H9 (cell line): Measurements from ENCODE around the gene ECE1. TPM values are rescaled to one million over a fixed set of nuclear protein-coding genes. Genes with fewer than 3 reads are reported as not detected.
A peak's percentile ranks its signal among the peaks of the same experiment; 100 is the strongest.

Experiments used
- DNase-seq: peaks from one replicate; pipeline ENCODE4 v3.0.0-alpha.2; 2017
- H2AFZ ChIP-seq: one replicate; pipeline ENCODE4 v1.6.1; 2013; ENCODE audit warnings: mild to moderate bottlenecking, low read length, control low read depth, moderate library complexity
- H2AK5ac ChIP-seq: 2 replicates; pipeline ENCODE4 v1.6.1; 2013; ENCODE audit warnings: low read length, control low read depth, mixed read lengths; ENCODE audit not compliant: insufficient read length
- H2BK120ac ChIP-seq: one replicate; pipeline ENCODE4 v1.6.1; 2013; ENCODE audit warnings: low read depth, mild to moderate bottlenecking, low read length, control low read depth, inconsistent platforms; ENCODE audit not compliant: poor library complexity, severe bottlenecking
- H2BK12ac ChIP-seq: 2 replicates; pipeline ENCODE4 v1.6.1; 2013; ENCODE audit warnings: low read length, control low read depth, mixed read lengths, low read depth; ENCODE audit not compliant: insufficient read length
- H2BK15ac ChIP-seq: 2 replicates; pipeline ENCODE4 v1.6.1; 2013; ENCODE audit warnings: low read depth, low read length, control low read depth
- H2BK20ac ChIP-seq: one replicate; pipeline ENCODE4 v1.6.1; 2013; ENCODE audit warnings: low read depth, mild to moderate bottlenecking, low read length, control low read depth, inconsistent platforms; ENCODE audit not compliant: poor library complexity, severe bottlenecking
- H2BK5ac ChIP-seq: 2 replicates; pipeline ENCODE4 v1.6.1; 2013; ENCODE audit warnings: low read length, control low read depth, mixed read lengths; ENCODE audit not compliant: insufficient read length
- H3K14ac ChIP-seq: 2 replicates; pipeline ENCODE4 v1.6.1; 2013; ENCODE audit warnings: low read length, control low read depth; ENCODE audit not compliant: insufficient read depth
- H3K18ac ChIP-seq: 2 replicates; pipeline ENCODE4 v1.6.1; 2013; ENCODE audit warnings: low read depth, mild to moderate bottlenecking, mixed read lengths, low read length, control low read depth; ENCODE audit not compliant: insufficient read length
- H3K23ac ChIP-seq: 2 replicates; pipeline ENCODE4 v1.6.1; 2013; ENCODE audit warnings: low read length, control low read depth, mixed read lengths, low read depth; ENCODE audit not compliant: insufficient read length
- H3K23me2 ChIP-seq: 2 replicates; pipeline ENCODE4 v1.6.1; 2013; ENCODE audit warnings: low read depth, mild to moderate bottlenecking, mixed read lengths, low read length, control low read depth; ENCODE audit not compliant: insufficient read length, poor library complexity, severe bottlenecking
- H3K27ac ChIP-seq: 2 replicates; pipeline ENCODE4 v1.5.1; 2013; ENCODE audit warnings: low read length, control low read depth, mixed read lengths, low read depth; ENCODE audit not compliant: insufficient read length
- H3K27me3 ChIP-seq: 2 replicates; pipeline ENCODE4 v1.6.1; 2013; ENCODE audit warnings: low read length, control low read depth, inconsistent platforms; ENCODE audit not compliant: insufficient read depth
- H3K4ac ChIP-seq: 2 replicates; pipeline ENCODE4 v1.6.1; 2013; ENCODE audit warnings: low read depth, mild to moderate bottlenecking, control low read depth, inconsistent platforms, low read length, moderate library complexity
- H3K4me1 ChIP-seq: 2 replicates; pipeline ENCODE4 v1.6.1; 2013; ENCODE audit warnings: low read length, control low read depth, inconsistent platforms; ENCODE audit not compliant: insufficient read depth
- H3K4me2 ChIP-seq: 2 replicates; pipeline ENCODE4 v1.6.1; 2013; ENCODE audit warnings: low read length, control low read depth, mixed read lengths; ENCODE audit not compliant: insufficient read length, insufficient read depth
- H3K56ac ChIP-seq: 2 replicates; pipeline ENCODE4 v1.6.1; 2013; ENCODE audit warnings: low read depth, mild to moderate bottlenecking, mixed read lengths, low read length, control low read depth; ENCODE audit not compliant: insufficient read length
- H3K79me1 ChIP-seq: 2 replicates; pipeline ENCODE4 v1.6.1; 2013; ENCODE audit warnings: low read depth, mild to moderate bottlenecking, moderate library complexity, low read length, control low read depth, inconsistent platforms; ENCODE audit not compliant: insufficient read depth, poor library complexity, severe bottlenecking
- H3K79me2 ChIP-seq: 2 replicates; pipeline ENCODE4 v1.6.1; 2013; ENCODE audit warnings: low read length, control low read depth, inconsistent platforms; ENCODE audit not compliant: insufficient read depth
- H3K9ac ChIP-seq: 2 replicates; pipeline ENCODE4 v1.6.1; 2013; ENCODE audit warnings: low read length, control low read depth, mixed read lengths; ENCODE audit not compliant: insufficient read length; ENCODE audit errors: extremely low read depth
- H3K9me3 ChIP-seq: one replicate; pipeline ENCODE4 v1.6.1; 2013; ENCODE audit warnings: low read depth, low read length, inconsistent platforms; ENCODE audit not compliant: control insufficient read depth
- H3T11ph ChIP-seq: one replicate; pipeline ENCODE4 v1.6.1; 2013; ENCODE audit warnings: mild to moderate bottlenecking, low read length, control low read depth, inconsistent platforms
- H4K20me1 ChIP-seq: one replicate; pipeline ENCODE4 v1.6.1; 2013; ENCODE audit not compliant: control insufficient read depth, insufficient read length, insufficient read depth
- H4K5ac ChIP-seq: 2 replicates; pipeline ENCODE4 v1.6.1; 2013; ENCODE audit warnings: low read depth, mild to moderate bottlenecking, mixed read lengths, low read length, control low read depth; ENCODE audit not compliant: insufficient read length
- H4K8ac ChIP-seq: replicated peaks from 2 replicates; pipeline ENCODE4 v1.6.1; 2013; ENCODE audit warnings: low read length, control low read depth, mixed read lengths, low read depth; ENCODE audit not compliant: insufficient read length
- H4K91ac ChIP-seq: 2 replicates; pipeline ENCODE4 v1.6.1; 2013; ENCODE audit warnings: low read depth, mild to moderate bottlenecking, moderate library complexity, mixed read lengths, low read length, control low read depth; ENCODE audit not compliant: insufficient read length
- H3K27ac Mint-ChIP-seq, 3 experiments: 2 replicates in 2 of 3; 3 replicates in 1 of 3; pipeline ENCODE4 v1.8.0; 2020 to 2021; ENCODE audit warnings: mixed read lengths in 3 of 3, mild to moderate bottlenecking in 1 of 3, moderate library complexity in 1 of 3
- H3K27me3 Mint-ChIP-seq: 2 replicates; pipeline ENCODE4 v1.8.0; 2021; ENCODE audit warnings: low read depth, mild to moderate bottlenecking, moderate library complexity, mixed read lengths
- H3K36me3 Mint-ChIP-seq, 3 experiments: 2 replicates in 2 of 3; 3 replicates in 1 of 3; pipeline ENCODE4 v1.8.0; 2020 to 2021; ENCODE audit warnings: low read depth in 3 of 3, mixed read lengths in 3 of 3; ENCODE audit not compliant: insufficient read depth in 1 of 3
- H3K4me1 Mint-ChIP-seq, 2 experiments: 2 replicates each; pipeline ENCODE4 v1.8.0; 2020; ENCODE audit warnings: mixed read lengths in 2 of 2
- H3K4me3 Mint-ChIP-seq, 2 experiments: 2 replicates in 1 of 2; 3 replicates in 1 of 2; pipeline ENCODE4 v1.8.0; 2020 to 2021; ENCODE audit warnings: mild to moderate bottlenecking in 2 of 2, mixed read lengths in 2 of 2, moderate library complexity in 1 of 2
- H3K9me3 Mint-ChIP-seq, 2 experiments: 2 replicates in 1 of 2; 3 replicates in 1 of 2; pipeline ENCODE4 v1.8.0; 2020; ENCODE audit warnings: mild to moderate bottlenecking in 2 of 2, mixed read lengths in 2 of 2, moderate library complexity in 1 of 2
- WGBS: extraction: QIAGEN DNeasy Blood & Tissue Kit; methylation state at CpG from one replicate; pipeline ENCODE4 v1.1.7; 2013; ENCODE audit warnings: missing lambda C conversion rate, low lambda C conversion rate, mixed read lengths; ENCODE audit not compliant: insufficient read length; ENCODE audit errors: extremely low coverage; 5-methylcytosine and 5-hydroxymethylcytosine counted together
- total RNA-seq: library from RNA; stranded (reverse); gene quantifications from 2 replicates; pipeline ENCODE4 v1.2.1, GENCODE V29; 2021
- TF ChIP-seq, protein P1 (sequence below): fragments of 200-600 bp; sonication (generic); conservative IDR thresholded peaks from 3 replicates; pipeline ENCODE4 v1.8.0; 2021; ENCODE audit warnings: antibody characterized with exemption, mild to moderate bottlenecking

ECE1 gene
- total RNA-seq, 1 experiment from 2014 or later: 31.1 TPM

DNA sequence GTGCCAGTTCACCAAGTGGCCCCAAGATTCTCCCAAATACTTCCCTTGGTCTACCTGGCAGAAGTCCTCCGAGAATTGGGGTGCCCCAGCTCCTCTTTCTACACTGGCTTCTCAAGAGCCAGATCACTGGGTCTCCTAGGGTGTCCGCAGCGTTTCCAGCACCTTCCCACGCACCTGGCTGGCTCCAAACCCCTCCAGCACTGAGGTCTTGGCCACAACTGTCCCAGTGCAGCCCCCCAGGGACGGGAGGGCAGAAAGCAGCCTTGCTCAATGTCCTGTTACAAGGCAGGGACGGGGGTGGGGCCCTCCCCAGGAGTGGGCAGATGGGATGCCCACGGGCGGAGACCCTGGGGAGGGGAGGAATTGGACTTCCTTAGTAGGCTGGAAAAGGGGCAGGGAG is 1.1 kb downstream of the ECE1 start:
- Histone ChIP-seq H3K9me3 (no peaks in the 10 kb centered on the region), H3K56ac (no peak overlapping the region), H2BK5ac (no peak overlapping the region), H3K18ac (no peak overlapping the region), H2AFZ (no peak overlapping the region), H4K91ac (no peak overlapping the region), H3T11ph (no peak overlapping the region), H3K23me2 (peaks cover 5% of the 10 kb centered on the region), H3K14ac (no peak overlapping the region), H3K23ac (no peak overlapping the region), H4K20me1 (no peaks in the 10 kb centered on the region), H3K4me1 (no peaks in the 10 kb centered on the region), H3K79me1 (no peaks in the 10 kb centered on the region), H2BK15ac (no peak overlapping the region), H3K27ac (no peak overlapping the region), H3K9ac (no peak overlapping the region), H2BK12ac (no peak overlapping the region), H3K27me3 (no peaks in the 10 kb centered on the region), H2AK5ac (no peak overlapping the region), H4K8ac (no peak overlapping the region), H3K4me2 (peak overlapping the region; percentile 61), H2BK20ac (no peak overlapping the region), H4K5ac (no peak overlapping the region), H2BK120ac (no peak overlapping the region), H3K4ac (no peak overlapping the region), H3K79me2 (no peaks in the 10 kb centered on the region)
- no CpG with 5 or more reads among the region's 8 CpGs for WGBS
- Mint-ChIP-seq H3K9me3 (no peaks in the 10 kb centered on the region), H3K36me3 (no peaks in the 10 kb centered on the region), H3K4me1 (peaks cover 33 to 46% of the 10 kb centered on the region in 2 experiments), H3K27me3 (no peaks in the 10 kb centered on the region), H3K27ac (peak overlapping the region in 1 of 3 experiments; percentile 83; a peak in 1 of 7 replicates), H3K4me3 (peak overlapping the region; percentile 74 to 81)
- TF ChIP-seq, protein P1, sequence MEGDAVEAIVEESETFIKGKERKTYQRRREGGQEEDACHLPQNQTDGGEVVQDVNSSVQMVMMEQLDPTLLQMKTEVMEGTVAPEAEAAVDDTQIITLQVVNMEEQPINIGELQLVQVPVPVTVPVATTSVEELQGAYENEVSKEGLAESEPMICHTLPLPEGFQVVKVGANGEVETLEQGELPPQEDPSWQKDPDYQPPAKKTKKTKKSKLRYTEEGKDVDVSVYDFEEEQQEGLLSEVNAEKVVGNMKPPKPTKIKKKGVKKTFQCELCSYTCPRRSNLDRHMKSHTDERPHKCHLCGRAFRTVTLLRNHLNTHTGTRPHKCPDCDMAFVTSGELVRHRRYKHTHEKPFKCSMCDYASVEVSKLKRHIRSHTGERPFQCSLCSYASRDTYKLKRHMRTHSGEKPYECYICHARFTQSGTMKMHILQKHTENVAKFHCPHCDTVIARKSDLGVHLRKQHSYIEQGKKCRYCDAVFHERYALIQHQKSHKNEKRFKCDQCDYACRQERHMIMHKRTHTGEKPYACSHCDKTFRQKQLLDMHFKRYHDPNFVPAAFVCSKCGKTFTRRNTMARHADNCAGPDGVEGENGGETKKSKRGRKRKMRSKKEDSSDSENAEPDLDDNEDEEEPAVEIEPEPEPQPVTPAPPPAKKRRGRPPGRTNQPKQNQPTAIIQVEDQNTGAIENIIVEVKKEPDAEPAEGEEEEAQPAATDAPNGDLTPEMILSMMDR: no peak
- DNase-seq: no peak
